Measurements from ENCODE around the gene WDFY3. TPM values are rescaled to one million over a fixed set of nuclear protein-coding genes. Genes with fewer than 3 reads are reported as not detected.

The WDFY3 gene
- total RNA-seq, 1 experiment from 2014 or later = 39.9 TPM

DNA sequence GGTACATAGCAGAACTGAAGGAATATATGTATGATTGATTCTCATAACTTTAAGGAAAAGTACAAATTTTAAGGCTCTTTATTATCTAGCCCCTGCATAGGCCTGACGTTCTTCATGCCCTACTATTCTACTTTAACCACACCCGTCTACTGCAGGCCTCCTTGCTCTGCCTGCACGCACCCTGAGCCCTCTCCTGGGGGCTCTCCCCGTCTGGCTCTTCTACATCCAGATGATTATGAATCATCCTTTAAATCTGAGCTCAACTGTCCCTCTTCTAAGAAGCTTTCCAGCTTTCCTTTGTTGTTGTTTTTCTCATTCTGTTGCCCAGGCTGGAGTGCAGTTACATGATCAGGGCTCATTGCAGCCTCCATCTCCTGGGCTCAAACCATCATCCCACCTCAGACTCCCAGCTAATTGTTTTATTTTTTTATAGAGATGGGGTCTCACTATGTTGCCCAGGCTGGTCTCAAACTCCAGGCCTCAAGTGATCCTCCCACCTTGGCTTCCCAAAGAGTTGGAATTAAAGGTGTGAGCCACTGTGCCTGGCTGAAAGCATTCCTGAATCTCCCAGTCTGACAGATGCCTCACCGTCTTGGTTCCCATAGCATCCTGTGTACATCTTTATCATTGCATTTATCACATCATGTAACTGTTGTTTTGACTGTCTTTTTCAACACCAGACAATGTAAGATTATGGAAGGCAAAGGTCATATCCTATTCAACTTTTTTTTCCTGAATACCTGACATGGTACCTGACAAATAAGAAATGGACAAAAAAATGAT, 89.2 kb downstream of the WDFY3 start:
- ChIA-PET CTCF (no interaction called here), RAD21 (ENCODE audit: low non-redundant PET in 1 of 2, low total read pairs in 2 of 2, uncharacterized antibody in 2 of 2, unreplicated experiment in 2 of 2) (no interaction called here), POLR2A (no interaction called here)
- BruUV-seq (replicated peaks) = no TSS peak
- peaks cover 5 to 23% of the 10 kb centered on the region in 2 experiments; a peak in 3 of 4 replicates for H3K4me1 ChIP-seq (ENCODE audit: control insufficient read depth in 1 of 2, insufficient read depth in 2 of 2, low read length in 2 of 2)
- H3K79me2 ChIP-seq (ENCODE audit: insufficient read depth, low read length) = no peaks in the 10 kb centered on the region
- TF ChIP-seq, protein P1, sequence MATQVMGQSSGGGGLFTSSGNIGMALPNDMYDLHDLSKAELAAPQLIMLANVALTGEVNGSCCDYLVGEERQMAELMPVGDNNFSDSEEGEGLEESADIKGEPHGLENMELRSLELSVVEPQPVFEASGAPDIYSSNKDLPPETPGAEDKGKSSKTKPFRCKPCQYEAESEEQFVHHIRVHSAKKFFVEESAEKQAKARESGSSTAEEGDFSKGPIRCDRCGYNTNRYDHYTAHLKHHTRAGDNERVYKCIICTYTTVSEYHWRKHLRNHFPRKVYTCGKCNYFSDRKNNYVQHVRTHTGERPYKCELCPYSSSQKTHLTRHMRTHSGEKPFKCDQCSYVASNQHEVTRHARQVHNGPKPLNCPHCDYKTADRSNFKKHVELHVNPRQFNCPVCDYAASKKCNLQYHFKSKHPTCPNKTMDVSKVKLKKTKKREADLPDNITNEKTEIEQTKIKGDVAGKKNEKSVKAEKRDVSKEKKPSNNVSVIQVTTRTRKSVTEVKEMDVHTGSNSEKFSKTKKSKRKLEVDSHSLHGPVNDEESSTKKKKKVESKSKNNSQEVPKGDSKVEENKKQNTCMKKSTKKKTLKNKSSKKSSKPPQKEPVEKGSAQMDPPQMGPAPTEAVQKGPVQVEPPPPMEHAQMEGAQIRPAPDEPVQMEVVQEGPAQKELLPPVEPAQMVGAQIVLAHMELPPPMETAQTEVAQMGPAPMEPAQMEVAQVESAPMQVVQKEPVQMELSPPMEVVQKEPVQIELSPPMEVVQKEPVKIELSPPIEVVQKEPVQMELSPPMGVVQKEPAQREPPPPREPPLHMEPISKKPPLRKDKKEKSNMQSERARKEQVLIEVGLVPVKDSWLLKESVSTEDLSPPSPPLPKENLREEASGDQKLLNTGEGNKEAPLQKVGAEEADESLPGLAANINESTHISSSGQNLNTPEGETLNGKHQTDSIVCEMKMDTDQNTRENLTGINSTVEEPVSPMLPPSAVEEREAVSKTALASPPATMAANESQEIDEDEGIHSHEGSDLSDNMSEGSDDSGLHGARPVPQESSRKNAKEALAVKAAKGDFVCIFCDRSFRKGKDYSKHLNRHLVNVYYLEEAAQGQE (IDR thresholded peaks at IDR 0.05; ENCODE audit: low read depth) = no peak
- DNase-seq (ENCODE audit: low read depth, low spot score) (no peak), ATAC-seq (no peak)
- no peaks in the 10 kb centered on the region for H3K27me3 ChIP-seq (ENCODE audit: insufficient read depth, low read length)
- H3K9me3 ChIP-seq (ENCODE audit: control insufficient read depth in 1 of 2, insufficient read depth in 1 of 2, low read depth in 1 of 2, low read length in 2 of 2) = no peaks in the 10 kb centered on the region
- H3K4me3 ChIP-seq (replicated peaks in 1 of 2; ENCODE audit: low read depth in 1 of 2, low read length in 2 of 2) = no peak overlapping the region
- no peak overlapping the region for H3K27ac ChIP-seq (ENCODE audit: low read depth, low read length)
- H3K4me2 ChIP-seq (ENCODE audit: low read length) = peak overlapping the region; percentile 31; the same call in 1 of the 2 replicates
- H3K36me3 ChIP-seq (ENCODE audit: control insufficient read depth in 1 of 2, insufficient read depth in 2 of 2, low read length in 2 of 2) = no peaks in the 10 kb centered on the region
- H2AFZ ChIP-seq (ENCODE audit: low read depth, low read length, poor library complexity, severe bottlenecking) = no peak overlapping the region
- H4K20me1 ChIP-seq (ENCODE audit: insufficient read depth) = no peaks in the 10 kb centered on the region
- no peaks in the 10 kb centered on the region; the same call in 1 of the 2 replicates for H3K9me2 ChIP-seq (ENCODE audit: insufficient read depth)
- intact Hi-C loops (cut with micrococcal nuclease) = no loop called here
- H3K9ac ChIP-seq (ENCODE audit: low read length) = no peak overlapping the region

DNA sequence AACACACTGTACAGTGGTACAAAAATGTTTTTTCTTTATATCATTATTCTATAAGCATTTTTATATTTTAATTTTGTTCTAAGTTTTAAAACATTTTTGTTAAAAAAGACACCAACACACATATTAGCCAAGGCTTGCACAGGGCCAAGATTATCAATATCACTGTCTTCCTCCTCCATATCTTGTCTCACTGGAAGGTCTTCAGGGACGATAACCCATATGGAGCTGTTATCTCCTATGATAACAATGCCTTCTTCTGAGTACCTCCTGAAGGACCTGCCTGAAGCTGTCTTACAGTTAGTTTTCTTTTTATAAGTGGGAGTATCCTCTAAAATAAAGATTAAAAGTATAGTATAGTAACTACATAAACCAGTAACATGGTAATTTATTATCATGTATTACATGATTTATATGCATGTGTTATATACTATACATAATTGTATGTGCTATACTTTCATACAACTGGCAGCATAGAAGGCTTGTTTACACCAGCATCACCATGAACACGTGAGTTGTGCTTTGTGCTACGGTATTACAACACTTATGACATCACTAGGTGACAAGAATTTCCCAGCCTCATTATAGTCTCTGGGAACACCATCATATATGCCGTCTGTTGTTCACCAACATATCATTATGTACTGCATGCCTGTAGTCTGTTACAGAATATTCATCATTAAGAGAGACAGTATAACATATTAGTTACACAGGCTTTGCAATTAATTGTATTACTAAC, 90.7 kb downstream of the WDFY3 start:
- POLR2A ChIA-PET = no interaction called here
- no TSS peak for BruUV-seq (replicated peaks)
- CTCF ChIA-PET = no interaction called here
- no peak for TF ChIP-seq TCF7L2 (IDR thresholded peaks at IDR 0.05; ENCODE audit: borderline replicate concordance, extremely low read depth, insufficient read depth, insufficient read length)
- TF ChIP-seq, protein P2, sequence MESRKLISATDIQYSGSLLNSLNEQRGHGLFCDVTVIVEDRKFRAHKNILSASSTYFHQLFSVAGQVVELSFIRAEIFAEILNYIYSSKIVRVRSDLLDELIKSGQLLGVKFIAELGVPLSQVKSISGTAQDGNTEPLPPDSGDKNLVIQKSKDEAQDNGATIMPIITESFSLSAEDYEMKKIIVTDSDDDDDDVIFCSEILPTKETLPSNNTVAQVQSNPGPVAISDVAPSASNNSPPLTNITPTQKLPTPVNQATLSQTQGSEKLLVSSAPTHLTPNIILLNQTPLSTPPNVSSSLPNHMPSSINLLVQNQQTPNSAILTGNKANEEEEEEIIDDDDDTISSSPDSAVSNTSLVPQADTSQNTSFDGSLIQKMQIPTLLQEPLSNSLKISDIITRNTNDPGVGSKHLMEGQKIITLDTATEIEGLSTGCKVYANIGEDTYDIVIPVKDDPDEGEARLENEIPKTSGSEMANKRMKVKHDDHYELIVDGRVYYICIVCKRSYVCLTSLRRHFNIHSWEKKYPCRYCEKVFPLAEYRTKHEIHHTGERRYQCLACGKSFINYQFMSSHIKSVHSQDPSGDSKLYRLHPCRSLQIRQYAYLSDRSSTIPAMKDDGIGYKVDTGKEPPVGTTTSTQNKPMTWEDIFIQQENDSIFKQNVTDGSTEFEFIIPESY (IDR thresholded peaks at IDR 0.05; ENCODE audit: extremely low read depth, insufficient replicate concordance, low read length) = no peak
- TF ChIP-seq JUND (IDR thresholded peaks at IDR 0.05) = no peak
- no peak for TF ChIP-seq EGR1 (IDR thresholded peaks at IDR 0.05; ENCODE audit: low read depth)
- TF ChIP-seq, protein P1 (IDR thresholded peaks at IDR 0.05; ENCODE audit: low read depth) = no peak
- TF ChIP-seq EZH2phosphoT487 (IDR thresholded peaks at IDR 0.05; ENCODE audit: borderline replicate concordance) = no peak

More for the DNA sequence above, 90.7 kb downstream of the WDFY3 start:
- RAD21 ChIA-PET (ENCODE audit: low non-redundant PET in 1 of 2, low total read pairs in 2 of 2, uncharacterized antibody in 2 of 2, unreplicated experiment in 2 of 2) = no interaction called here
- DNase-seq (ENCODE audit: low read depth, low spot score) (no peak), ATAC-seq (no peak)
- Histone ChIP-seq H3K4me2 (ENCODE audit: low read length) (no peak overlapping the region), H3K36me3 (ENCODE audit: control insufficient read depth in 1 of 2, insufficient read depth in 2 of 2, low read length in 2 of 2) (no peaks in the 10 kb centered on the region), H2AFZ (ENCODE audit: low read depth, low read length, poor library complexity, severe bottlenecking) (no peak overlapping the region), H3K27ac (ENCODE audit: low read depth, low read length) (no peak overlapping the region), H3K9me3 (ENCODE audit: control insufficient read depth in 1 of 2, insufficient read depth in 1 of 2, low read depth in 1 of 2, low read length in 2 of 2) (no peaks in the 10 kb centered on the region), H4K20me1 (ENCODE audit: insufficient read depth) (no peaks in the 10 kb centered on the region), H3K9ac (ENCODE audit: low read length) (no peak overlapping the region), H3K4me3 (replicated peaks in 1 of 2; ENCODE audit: low read depth in 1 of 2, low read length in 2 of 2) (no peak overlapping the region), H3K4me1 (ENCODE audit: control insufficient read depth in 1 of 2, insufficient read depth in 2 of 2, low read length in 2 of 2) (peaks cover 12 to 30% of the 10 kb centered on the region in 2 experiments), H3K27me3 (ENCODE audit: insufficient read depth, low read length) (no peaks in the 10 kb centered on the region), H3K9me2 (ENCODE audit: insufficient read depth) (no peaks in the 10 kb centered on the region; the same call in 1 of the 2 replicates), H3K79me2 (ENCODE audit: insufficient read depth, low read length) (no peaks in the 10 kb centered on the region)
- intact Hi-C loops (cut with micrococcal nuclease) = no loop called here

Data from HCT116 (cell line).